GM06990 (cell line): Measurements from ENCODE around the gene SLFN5.
"Not testable (repeated sequence)": the region's sequence is repeated elsewhere in the genome, so short reads cannot be mapped to it uniquely, and the experiment has no call there.

Experiments used
- DNase-seq: peaks from one replicate; pipeline ENCODE4 v3.0.0-alpha.2; 2011; ENCODE audit not compliant: insufficient read length; ENCODE audit errors: extremely low read depth
- H3K27me3 ChIP-seq: replicated peaks from 2 replicates; pipeline ENCODE4 v1.6.0; 2011; ENCODE audit warnings: low read length; ENCODE audit not compliant: control insufficient read depth, insufficient read depth
- H3K36me3 ChIP-seq: 2 replicates; pipeline ENCODE4 v1.5.1; 2011; ENCODE audit warnings: low read length; ENCODE audit not compliant: control insufficient read depth, insufficient read depth
- H3K4me3 ChIP-seq: replicated peaks from 2 replicates; pipeline ENCODE4 v1.5.1; 2011; ENCODE audit warnings: low read depth, mild to moderate bottlenecking, control low read depth, low read length
- CTCF ChIP-seq: IDR thresholded peaks from 2 replicates; pipeline ENCODE4 v1.5.1; 2011; ENCODE audit warnings: low read length, control low read depth, mild to moderate bottlenecking, inconsistent platforms; ENCODE audit not compliant: insufficient read depth, poor library complexity, severe bottlenecking

Gene SLFN5

GRCh38 chr17:35299135-35299534, 56.3 kb downstream of the SLFN5 start:
- no peak for DNase-seq
- TF ChIP-seq CTCF, result no peak
- no peaks in the 10 kb centered on the region for H3K36me3 ChIP-seq

GRCh38 chr17:35309345-35309744, 66.5 kb downstream of the SLFN5 start:
- not testable (repeated sequence) for DNase-seq, H3K27me3 ChIP-seq, H3K36me3 ChIP-seq, H3K4me3 ChIP-seq

More at GRCh38 chr17:35299135-35299534, 56.3 kb downstream of the SLFN5 start:
- H3K27me3 ChIP-seq, result no peaks in the 10 kb centered on the region
- H3K4me3 ChIP-seq, result no peak overlapping the region

GRCh38 chr17:35312346-35312745, 69.5 kb downstream of the SLFN5 start:
- DNase-seq, result no peak
- Histone ChIP-seq H3K27me3 (no peaks in the 10 kb centered on the region; the same call in 1 of the 2 replicates), H3K4me3 (no peak overlapping the region), H3K36me3 (no peaks in the 10 kb centered on the region)
- no peak for TF ChIP-seq CTCF

GRCh38 chr17:35312790-35313711, 70.2 kb downstream of the SLFN5 start:
- DNase-seq, result peak; percentile 32
- Histone ChIP-seq H3K27me3 (no peaks in the 10 kb centered on the region; the same call in 1 of the 2 replicates), H3K4me3 (peak overlapping the region; percentile 51), H3K36me3 (no peaks in the 10 kb centered on the region)
- peak; percentile 79 for TF ChIP-seq CTCF

GRCh38 chr17:35313875-35314409, 71.1 kb downstream of the SLFN5 start:
- DNase-seq, result peak; percentile 1
- no peaks in the 10 kb centered on the region for H3K36me3 ChIP-seq
- H3K4me3 ChIP-seq, result peak overlapping the region; percentile 51; the same call in 1 of the 2 replicates
- H3K27me3 ChIP-seq, result no peaks in the 10 kb centered on the region; the same call in 1 of the 2 replicates
- no peak for TF ChIP-seq CTCF
